ENCODE data around the gene VHLL.

GRCh38 chr1:156286061-156286460 lies 13.0 kb downstream of the VHLL start:
- TF ChIP-seq CTCF (IDR thresholded peaks at IDR 0.05), result no peak
- no peak for TF ChIP-seq POLR2AphosphoS5 (IDR thresholded peaks at IDR 0.05)
